T follicular helper cell (primary cell): ENCODE data around the gene WWC2.

ENCODE experiments used
- DNase-seq: peaks from one replicate; pipeline ENCODE4 v3.0.0-alpha.2; 2020; ENCODE audit warnings: low read depth

The WWC2 gene

DNA sequence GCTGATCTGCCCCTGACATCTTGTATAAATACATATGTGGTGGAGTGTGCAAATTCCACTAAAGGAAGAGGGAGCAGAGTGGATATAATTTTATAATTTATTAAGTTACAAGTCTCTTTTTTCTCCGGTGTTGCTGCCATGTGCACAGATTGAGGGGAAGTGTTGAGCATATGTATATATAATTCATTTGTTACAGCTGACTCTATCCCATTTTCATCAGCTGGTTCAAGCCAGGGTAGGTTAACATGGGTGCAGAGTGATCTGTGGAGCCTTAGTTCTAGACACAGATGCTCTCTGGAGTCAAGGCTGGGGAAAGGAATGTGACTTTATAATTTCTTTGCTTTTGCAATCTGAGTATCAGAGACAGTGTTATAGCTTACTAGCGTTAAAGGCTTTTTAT, 103.5 kb downstream of the WWC2 start:
- DNase-seq: no peak

DNA sequence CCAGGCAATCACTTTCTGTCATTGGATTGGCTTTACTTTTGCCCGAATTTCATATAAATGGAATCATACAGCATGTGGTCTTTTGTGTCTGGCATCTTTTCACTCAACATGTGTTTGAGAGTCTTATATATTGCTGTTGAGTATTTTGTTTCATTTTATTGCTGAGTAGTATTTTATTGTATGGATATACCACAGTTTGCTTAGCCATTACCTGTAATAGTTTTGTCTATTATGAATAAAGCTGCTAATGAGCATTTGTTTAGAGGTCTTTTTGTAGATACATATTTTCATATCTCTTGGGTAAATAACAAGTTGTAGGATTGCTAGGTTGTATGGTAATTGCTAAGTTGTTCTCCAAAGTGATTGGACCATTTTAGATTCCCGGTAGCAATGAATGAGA, 105.7 kb downstream of the WWC2 start:
- no peak for DNase-seq

DNA sequence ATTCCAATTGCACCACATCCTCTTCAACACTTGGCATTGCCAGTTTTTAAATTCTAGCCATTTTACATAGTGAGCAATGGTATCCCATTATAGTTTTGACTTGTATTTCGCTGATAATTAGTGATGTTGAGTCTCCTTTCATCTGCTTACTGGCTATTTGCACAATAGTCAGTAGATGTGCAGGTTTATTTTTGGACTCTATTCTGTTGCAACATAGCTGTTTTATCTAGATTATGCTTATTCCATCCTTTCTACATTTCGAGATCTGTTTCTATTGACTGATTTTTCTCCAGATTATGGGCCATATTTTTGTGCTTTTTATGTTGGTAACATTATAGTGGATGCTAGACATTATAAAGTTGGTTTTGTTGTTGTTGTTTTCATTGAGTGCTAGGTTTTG, 106.1 kb downstream of the WWC2 start:
- no peak for DNase-seq

DNA sequence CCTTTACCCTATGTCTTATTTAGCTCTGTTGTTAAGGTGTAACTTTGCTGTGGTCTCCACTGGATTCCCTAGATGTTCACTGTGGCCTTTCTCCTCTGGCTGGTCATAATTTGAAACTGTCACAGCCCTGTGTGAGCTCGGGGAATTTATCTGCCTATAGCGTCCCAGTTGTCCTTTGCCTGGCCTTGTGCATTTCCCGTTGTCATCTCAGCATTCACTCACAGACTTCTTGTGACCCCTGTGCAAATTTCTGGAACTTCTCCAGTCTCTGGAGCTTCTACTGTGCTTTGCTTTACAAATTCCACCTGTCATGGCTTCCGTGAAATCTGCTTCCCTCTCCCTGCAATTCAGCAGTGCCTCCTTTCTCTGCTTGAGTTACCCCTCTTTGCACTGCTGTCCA, 106.7 kb downstream of the WWC2 start:
- DNase-seq: no peak

DNA sequence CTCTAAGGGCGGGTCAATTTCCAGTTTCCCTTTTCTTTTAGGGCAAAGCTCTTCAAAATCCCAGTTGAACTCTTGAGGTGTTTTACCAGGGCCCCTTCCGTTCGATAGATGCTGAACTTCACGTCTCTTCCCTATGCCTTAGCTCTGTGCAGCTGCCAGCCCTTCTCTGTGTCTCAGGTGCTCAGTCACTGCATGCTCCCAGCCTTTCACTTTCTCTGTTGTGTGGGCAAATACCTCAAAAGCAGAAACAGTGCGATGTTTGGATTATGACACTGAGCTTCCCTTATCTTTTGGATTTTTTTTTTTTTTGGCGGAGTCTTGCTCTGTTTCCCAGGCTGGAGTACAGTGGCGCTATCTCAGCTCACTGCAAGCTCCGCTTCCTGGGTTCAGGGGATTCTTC, 112.5 kb downstream of the WWC2 start:
- DNase-seq: no peak

DNA sequence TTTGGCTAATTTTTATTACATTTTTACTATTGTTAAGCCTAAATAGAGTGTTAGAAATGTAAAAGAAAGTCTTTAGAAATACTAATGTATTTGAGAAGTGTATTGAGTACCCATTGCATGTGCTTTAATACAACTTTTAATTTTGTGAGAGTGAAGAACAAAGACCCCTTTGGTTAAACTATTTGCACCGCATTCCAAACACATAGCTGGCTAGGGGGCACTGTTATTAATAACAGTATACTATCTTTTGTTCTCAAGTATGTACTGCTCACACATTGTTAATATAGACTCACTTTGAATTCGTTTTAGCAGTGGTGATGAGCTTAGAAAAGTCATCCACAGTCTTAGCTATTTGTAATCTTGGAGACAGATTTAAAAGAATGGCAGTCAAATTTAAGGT, 114.9 kb downstream of the WWC2 start:
- no peak for DNase-seq

DNA sequence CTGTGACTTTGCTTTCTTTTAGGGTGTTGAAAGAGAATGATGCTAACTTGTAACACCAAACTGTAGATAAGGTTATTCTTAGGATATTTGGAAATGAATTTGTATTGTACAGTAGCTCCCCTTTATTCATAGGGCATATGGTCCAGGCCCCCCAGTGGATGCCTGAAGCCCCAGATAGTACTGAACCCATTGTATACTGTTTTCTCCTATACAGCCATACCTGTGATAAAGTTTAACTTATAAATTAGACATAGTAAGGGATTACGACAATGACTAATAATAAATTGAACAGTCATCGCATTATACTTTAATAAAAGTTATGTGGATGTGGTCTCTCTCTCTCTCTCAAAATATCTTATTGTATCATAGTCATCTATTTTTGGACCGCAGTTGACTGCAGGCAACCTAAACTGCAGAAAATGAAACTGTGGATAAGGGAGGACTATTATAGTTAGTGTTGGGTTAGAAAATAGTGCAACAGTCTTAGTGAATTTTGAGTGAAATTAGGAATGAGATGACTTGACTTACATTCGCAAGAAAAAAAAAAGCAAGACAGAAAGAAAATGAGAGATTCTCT, 115.9 kb downstream of the WWC2 start:
- no peak for DNase-seq

DNA sequence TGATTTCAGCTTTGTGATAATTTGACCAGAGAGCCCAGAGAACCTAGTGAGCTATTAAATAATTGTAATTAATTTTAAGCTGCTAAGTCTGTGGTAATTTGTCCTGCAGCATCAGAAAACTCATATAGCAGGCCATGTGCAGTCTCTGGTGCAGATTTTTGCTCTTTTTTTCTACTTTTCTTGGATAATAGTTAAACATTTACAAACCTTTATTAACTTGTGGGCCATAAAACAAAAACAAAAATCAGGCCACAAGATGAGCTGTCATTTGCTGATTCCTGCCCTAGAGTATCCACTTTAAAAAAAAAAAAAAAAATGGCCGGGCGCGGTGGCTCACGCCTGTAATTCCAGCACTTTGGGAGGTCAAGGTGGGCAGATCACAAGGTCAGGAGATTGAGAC, 121.2 kb downstream of the WWC2 start:
- no peak for DNase-seq

DNA sequence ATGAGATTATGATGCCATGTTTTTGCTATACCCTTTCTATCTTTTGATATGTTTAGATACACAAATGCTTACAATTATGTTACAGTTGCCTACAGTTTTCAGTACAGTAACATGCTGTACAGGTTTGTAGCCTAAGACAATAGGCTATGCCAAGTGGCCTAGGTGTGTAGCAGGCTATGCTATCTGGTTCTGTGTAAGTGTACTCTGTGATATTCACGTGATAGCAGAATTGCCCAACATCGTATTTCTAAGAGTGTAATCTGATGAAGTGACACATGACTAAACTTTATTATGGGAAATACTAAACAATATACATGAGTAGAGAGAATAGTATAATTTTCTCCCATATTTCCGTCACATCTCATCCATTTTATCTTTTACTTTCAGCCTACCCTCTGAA, 124.0 kb downstream of the WWC2 start:
- no peak for DNase-seq

DNA sequence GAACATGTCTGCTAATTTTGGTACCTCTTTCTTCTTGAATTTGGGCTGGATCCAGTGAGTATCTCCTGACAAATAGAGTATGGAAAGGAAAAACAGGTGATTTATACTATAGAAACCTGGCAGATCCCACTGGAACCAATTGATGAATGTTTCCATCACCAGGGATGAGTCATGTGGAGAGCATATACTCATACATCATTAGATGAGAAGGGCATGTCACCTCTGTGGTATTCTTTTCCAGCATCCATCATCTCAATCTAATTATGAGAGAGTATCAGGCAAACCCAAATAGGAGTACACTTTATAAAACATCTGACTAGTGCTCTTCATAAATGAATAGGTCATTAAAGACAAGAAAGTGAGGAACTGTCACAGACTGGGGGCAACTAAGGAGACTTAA, 130.3 kb downstream of the WWC2 start:
- DNase-seq: no peak

DNA sequence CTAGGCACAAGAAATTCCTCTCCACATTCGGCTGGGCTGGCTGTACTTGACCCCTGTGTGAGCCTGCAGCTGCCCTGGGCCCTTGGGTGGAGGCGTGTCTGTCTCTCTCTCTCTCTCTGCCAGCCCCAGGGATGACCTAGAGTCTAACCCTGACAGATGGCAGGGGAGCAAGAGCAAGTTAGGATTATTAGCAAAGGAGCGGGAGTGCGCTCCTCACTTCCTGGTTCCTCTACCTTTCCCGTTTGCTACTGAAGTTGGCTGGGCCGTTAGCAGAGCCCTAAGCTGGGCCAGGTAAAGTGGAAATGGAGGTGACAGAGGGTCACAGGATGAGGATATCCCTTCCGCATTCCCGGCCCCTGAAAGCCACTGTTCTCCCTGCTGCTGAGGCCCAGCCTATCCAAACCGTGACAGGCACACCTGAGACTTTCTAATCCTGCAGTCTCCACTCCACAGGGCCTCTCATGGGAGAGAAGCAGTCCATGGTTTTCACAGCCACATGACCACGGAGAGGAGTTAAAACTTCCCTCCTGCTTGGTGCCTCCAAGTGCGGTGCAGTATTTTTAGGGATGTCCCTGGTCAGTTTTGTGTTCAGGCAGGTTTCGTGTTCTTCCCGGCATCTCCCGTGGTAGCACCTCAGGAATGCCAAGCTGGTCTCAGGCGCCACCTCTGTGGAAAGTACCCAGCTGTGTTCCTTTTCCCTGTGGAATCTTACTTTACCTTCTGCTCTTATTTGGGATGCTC, 141.7 kb downstream of the WWC2 start:
- DNase-seq: no peak

DNA sequence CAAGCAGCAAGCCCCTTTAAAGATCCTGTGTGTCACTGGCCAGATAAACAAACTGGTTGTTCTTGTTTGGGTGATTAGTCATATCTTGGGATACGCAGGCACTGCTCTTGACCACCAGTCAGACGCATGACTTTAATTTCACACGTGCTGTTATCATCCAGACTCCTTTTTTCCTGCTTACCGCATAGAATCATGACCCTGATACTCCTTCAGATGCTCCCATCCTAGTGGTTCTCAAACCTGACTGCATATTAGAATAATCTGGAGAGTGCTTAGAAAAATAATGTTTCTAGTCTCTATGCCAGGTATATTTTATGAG, 142.2 kb downstream of the WWC2 start:
- no peak for DNase-seq

DNA sequence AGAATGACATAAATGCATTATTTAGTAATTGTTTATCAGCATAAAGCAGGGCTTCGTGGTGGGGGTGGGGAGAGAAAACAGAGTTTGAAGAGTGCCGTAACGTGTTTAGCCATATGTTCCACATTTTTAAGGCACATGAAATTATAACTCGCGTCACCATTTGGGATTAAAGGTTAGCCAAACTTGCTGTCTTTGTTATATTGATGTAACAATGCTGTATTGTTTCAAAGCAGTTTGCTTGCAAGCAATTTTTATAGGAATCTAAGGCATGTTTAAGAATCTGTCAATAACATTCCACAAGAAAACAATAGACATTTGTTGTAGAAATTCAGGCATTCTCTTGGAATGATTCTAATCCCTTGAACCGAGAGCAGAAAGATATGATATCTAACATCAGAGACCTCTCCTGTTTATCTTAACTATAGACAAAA, 142.7 kb downstream of the WWC2 start:
- no peak for DNase-seq

DNA sequence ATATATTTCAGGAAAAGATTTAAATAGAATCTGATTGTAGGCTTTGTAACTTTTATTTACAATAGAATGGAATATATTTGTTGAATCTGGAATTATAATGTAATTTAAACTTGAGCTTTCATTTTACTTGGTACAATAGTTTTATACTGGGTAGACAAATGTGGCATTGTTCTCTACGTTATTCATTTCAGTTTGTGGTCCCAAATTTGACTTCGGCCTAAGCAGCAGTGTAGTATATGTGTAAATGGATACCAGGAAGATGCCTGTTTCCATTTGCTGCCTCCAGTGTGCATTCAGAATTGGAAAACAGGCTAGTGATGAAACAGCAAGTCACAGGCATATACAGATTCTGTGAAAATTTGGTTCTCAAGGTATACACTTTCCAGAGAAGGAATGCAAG, 143.2 kb downstream of the WWC2 start:
- DNase-seq: no peak

DNA sequence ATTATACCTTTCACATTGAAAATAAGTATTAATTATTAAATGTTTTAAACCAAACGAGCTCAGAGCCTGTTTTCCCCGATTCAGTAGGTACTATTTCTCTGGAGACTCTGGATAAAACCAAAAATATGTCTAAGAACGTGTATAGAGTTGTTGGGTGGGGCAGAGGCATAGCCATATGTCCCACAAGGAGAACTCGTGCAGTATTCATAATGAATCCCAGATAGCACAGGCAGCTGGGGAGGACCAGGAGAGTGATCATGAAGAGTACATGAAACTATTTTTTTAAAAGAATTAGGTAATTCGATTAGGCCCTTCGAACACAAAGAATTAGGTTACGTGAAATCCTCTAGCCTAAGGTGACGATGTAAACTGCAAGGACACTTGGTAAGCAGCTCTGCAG, 145.0 kb downstream of the WWC2 start:
- no peak for DNase-seq

DNA sequence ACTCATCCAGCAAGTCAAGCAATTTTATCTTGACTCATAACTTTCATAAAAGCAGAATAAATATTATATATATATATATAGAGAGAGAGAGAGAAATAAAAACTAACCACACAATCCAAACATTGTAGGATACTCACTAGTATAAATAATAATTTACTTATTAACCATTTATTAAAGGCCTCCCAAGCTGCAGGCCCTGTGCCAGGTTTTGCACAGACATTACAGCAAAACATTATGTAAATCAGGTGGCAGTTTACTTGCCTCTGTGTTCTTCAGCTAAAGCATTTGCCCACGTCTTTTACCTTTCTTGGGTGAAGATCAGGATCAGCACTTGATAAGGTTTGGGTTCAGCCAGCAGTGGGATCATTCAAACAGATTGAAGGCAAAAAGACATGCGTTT, 145.4 kb downstream of the WWC2 start:
- no peak for DNase-seq

DNA sequence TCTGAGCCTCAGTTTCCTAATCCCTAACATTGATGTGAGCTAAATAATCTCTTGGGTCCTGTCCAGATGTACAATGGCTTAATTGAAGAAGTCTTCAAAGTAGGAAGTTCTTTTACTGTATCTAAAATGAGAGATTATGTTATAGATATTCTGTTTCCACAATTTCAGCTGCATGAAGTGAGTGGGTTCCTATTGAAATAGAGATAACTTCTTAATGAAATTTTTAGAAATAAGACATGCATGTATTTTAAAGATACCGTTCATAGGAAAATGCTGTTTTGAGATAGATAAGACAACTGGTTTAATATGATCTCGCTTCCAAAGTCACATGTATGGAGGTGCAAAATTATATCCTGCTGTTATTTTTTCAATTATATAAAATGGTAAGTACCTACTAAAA, 149.1 kb downstream of the WWC2 start:
- DNase-seq: no peak

DNA sequence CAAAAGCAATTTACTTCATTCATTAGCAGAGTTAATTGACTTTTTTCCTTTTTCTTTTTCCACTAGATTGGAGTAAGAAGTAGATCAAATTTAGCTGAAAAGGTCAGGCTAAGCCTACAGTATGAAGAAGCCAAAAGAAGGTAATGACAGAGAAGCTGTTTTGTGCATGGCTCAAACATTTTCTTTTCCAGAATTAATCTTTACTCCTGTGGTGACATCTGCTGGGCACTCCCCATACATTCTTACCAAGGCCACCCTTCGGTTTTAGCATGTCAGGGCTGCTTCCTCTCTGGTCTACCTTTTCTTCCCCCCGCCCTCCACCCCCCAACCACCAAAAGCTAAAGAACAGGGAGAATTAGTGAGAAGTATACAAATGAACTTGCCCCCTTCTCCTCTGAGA, 150.8 kb downstream of the WWC2 start:
- DNase-seq: no peak

DNA sequence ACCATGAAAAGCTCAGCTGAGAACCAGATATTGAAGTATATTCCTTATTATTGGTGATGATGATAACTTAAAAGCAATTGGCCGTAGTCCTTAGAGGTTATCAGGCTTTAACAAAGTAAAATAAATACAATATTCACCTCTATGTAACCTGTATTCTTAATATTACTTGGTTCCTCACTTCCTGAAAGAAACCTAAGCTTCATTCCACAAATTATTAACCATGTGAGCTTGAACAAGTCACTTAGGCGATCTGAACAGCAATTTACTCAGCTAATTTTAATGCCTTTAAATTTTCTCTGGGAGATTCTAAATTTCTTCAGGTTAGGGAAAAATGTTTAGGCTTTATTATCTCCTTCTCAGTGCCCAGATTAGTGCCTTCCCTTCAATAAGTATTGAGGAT, 151.8 kb downstream of the WWC2 start:
- no peak for DNase-seq

DNA sequence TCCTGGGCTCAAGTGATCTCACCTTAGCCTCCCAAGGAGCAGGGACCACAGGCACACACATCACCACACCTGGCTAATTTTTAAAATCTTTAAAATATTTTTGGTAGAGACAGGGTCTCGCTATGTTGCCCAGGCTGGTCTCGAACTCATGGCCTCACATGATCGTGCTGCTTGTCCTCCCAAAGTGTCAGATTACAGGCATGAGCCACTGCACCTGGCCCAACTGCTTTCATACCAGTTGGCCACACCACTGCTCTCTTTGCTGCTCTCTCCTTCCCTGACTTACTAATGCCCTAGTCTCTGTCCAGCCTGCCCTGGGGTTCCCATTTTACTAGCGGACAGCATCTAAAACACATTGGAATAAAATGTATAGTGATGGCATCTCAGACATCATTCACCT, 153.9 kb downstream of the WWC2 start:
- DNase-seq: no peak

DNA sequence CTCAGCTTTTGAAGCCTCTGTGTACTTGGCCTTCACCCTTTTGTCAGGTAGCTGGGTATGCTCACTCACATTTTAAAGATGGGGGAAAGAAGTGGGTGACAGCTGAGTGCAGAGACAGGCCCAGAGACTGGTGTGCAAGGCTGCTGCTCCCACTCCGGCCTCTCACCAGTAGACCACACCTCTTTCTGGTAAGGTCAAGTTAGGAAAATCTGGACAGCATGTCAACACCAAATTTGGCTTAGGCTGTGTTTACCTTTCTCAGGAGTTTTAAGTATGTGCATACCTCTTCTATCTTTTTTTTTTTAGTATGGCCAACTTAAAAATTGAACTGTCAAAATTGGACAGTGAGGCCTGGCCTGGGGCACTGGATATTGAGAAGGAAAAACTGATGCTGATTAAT, 154.4 kb downstream of the WWC2 start:
- no peak for DNase-seq

DNA sequence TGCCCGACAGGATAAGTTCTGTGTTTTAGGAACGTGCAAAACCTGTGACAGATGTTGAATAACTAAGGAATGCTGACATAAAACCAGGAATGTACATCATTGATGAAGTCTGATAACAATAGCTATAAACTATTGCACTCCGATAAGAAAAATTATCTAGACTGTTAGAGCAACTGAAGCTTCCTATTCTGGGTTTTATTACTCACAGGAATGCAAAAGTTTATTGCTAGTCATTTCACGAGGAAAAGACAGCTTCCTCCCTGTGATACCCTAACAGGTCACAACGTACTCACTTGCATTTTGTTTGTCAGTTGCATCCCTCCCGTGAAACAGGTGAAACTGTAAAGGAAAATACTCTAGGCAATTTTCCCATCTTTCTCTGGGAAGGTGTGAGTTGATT, 155.1 kb downstream of the WWC2 start:
- no peak for DNase-seq

DNA sequence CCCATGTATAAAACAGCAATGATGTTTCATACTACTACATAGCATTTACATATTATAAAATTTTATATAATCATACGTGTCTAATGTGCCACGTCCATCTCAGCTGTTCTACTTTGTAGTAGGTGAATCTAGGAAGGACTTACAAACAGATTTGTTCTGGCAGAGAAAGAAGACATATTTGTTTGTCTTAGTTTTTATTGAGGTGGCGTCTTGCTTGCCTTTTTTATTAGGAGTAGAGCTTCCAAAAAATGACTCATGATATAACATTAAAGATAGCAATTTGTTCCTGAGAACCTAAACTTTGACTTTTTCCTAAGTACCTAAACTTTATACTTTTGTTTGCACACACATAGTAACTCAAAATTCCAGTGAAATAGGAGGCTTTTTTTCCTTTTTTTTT, 156.4 kb downstream of the WWC2 start:
- DNase-seq: no peak

DNA sequence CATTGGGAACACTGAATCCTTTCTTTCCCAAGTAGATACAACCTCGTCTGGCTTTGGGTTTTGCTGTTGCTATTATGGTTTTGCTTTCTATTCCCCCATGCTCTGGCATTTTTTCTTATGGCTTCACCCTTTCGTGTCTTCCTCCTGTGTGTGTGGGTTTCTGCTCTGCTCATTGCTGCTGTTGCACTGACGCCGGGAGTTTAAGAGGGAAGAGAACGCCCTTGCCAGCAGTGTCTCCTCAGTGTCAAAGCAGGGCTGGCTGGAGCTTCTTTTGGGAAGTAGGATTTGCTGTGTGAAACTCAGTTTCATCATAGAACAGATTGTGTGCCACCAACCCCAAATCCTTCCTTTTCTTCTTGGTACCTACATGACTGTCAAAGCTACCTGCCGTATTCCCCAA, 157.3 kb downstream of the WWC2 start:
- DNase-seq: no peak
